Endodermal cell (in vitro differentiated cells): ENCODE results near the gene SORCS2. TPM values are rescaled to one million over a fixed set of nuclear protein-coding genes. Genes with fewer than 3 reads are reported as not detected.

Experiments used
- DNase-seq: peaks from one replicate; pipeline ENCODE4 v3.0.0-alpha.2; 2017
- H3K27ac ChIP-seq: 2 replicates; pipeline ENCODE4 v1.5.1; 2013; ENCODE audit warnings: mild to moderate bottlenecking, low read depth, low read length, moderate library complexity
- H3K27me3 ChIP-seq: 2 replicates; pipeline ENCODE4 v1.6.1; 2013; ENCODE audit warnings: mild to moderate bottlenecking, low read length, moderate library complexity; ENCODE audit not compliant: insufficient read depth, control insufficient read depth, poor library complexity, severe bottlenecking
- H3K36me3 ChIP-seq: 2 replicates; pipeline ENCODE4 v1.7.0; 2013; ENCODE audit warnings: mild to moderate bottlenecking, low read length, moderate library complexity; ENCODE audit not compliant: control insufficient read depth, insufficient read depth
- H3K4me1 ChIP-seq: one replicate; pipeline ENCODE4 v1.7.0; 2013; ENCODE audit warnings: low read length; ENCODE audit not compliant: control insufficient read depth, insufficient read depth
- H3K4me3 ChIP-seq: 2 replicates; pipeline ENCODE4 v1.5.1; 2013; ENCODE audit warnings: mild to moderate bottlenecking, low read length, moderate library complexity
- H3K9ac ChIP-seq: 2 replicates; pipeline ENCODE4 v1.6.1; 2013; ENCODE audit warnings: mild to moderate bottlenecking, low read length, moderate library complexity; ENCODE audit not compliant: poor library complexity, severe bottlenecking; ENCODE audit errors: extremely low read depth
- H3K9me3 ChIP-seq: 2 replicates; pipeline ENCODE4 v1.6.1; 2013; ENCODE audit warnings: mild to moderate bottlenecking, low read length, moderate library complexity; ENCODE audit not compliant: control insufficient read depth
- H3K27ac Mint-ChIP-seq: 2 replicates; pipeline ENCODE4 v1.8.0; 2020; ENCODE audit warnings: mixed read lengths
- H3K27me3 Mint-ChIP-seq: 2 replicates; pipeline ENCODE4 v1.8.0; 2021; ENCODE audit warnings: mild to moderate bottlenecking, mixed read lengths; ENCODE audit not compliant: insufficient read depth
- H3K36me3 Mint-ChIP-seq: 2 replicates; pipeline ENCODE4 v1.8.0; 2020; ENCODE audit warnings: low read depth, mixed read lengths
- H3K4me1 Mint-ChIP-seq: 2 replicates; pipeline ENCODE4 v1.8.0; 2020; ENCODE audit warnings: mixed read lengths
- H3K4me3 Mint-ChIP-seq: 2 replicates; pipeline ENCODE4 v1.8.0; 2020; ENCODE audit warnings: mild to moderate bottlenecking, moderate library complexity, mixed read lengths
- H3K9me3 Mint-ChIP-seq: 2 replicates; pipeline ENCODE4 v1.8.0; 2020; ENCODE audit warnings: mild to moderate bottlenecking, mixed read lengths
- CTCF ChIP-seq: fragments of 200-600 bp; sonication (generic); conservative IDR thresholded peaks from 2 replicates; pipeline ENCODE4 v1.5.0; 2021; ENCODE audit warnings: antibody characterized with exemption, mild to moderate bottlenecking
- WGBS, 2 experiments: methylation state at CpG; one replicate each; pipeline versions ENCODE4 v1.1.5 to v1.1.7; 2013; ENCODE audit warnings: missing lambda C conversion rate in 2 of 2, mixed read lengths in 1 of 2; ENCODE audit not compliant: insufficient coverage in 1 of 2, insufficient read length in 1 of 2; 5-methylcytosine and 5-hydroxymethylcytosine counted together
- total RNA-seq, 2 donors: library from RNA; stranded (reverse); fragmentation: NEBNext Ultra II Directional in 1 of 2; extraction: Animal tissue kit (Norgen Biotek cat#: 25700) in 1 of 2; gene quantifications; 2 replicates in 1 of 2; 3 replicates in 1 of 2; pipeline ENCODE4 v1.2.1, GENCODE V29; 2021

Gene SORCS2
- total RNA-seq, 2 donors from 2014 or later: 1.4 to 1.9 TPM

- Histone ChIP-seq H3K4me1 (no peaks in the 10 kb centered on the region), H3K27me3 (no peaks in the 10 kb centered on the region), H3K9ac (no peak overlapping the region), H3K27ac (no peak overlapping the region), H3K36me3 (no peaks in the 10 kb centered on the region), H3K4me3 (no peak overlapping the region), H3K9me3 (peaks cover 2% of the 10 kb centered on the region)
- Mint-ChIP-seq H3K36me3 (no peaks in the 10 kb centered on the region), H3K9me3 (peaks cover 6% of the 10 kb centered on the region), H3K27ac (no peak overlapping the region), H3K4me3 (no peak overlapping the region), H3K4me1 (no peaks in the 10 kb centered on the region), H3K27me3 (no peaks in the 10 kb centered on the region)
- TF ChIP-seq CTCF: no peak
- DNase-seq: no peak
- 88 to 96% methylated on average over 9 of the region's 9 CpGs for WGBS, 2 experiments
Observed at GRCh38 chr4:7584606-7585159, 392.3 kb downstream of the SORCS2 start.

- H3K27me3 ChIP-seq: no peaks in the 10 kb centered on the region
- no peak overlapping the region for H3K9ac ChIP-seq
- H3K9me3 ChIP-seq: no peaks in the 10 kb centered on the region
- Mint-ChIP-seq H3K4me1 (no peaks in the 10 kb centered on the region), H3K9me3 (no peaks in the 10 kb centered on the region), H3K27ac (no peak overlapping the region), H3K4me3 (no peak overlapping the region), H3K27me3 (no peaks in the 10 kb centered on the region), H3K36me3 (no peaks in the 10 kb centered on the region)
- DNase-seq: no peak
- 86 to 88% methylated on average over 2 to 3 of the region's 3 CpGs for WGBS, 2 experiments
- H3K4me1 ChIP-seq: no peaks in the 10 kb centered on the region
- H3K4me3 ChIP-seq: no peak overlapping the region
- no peak overlapping the region for H3K27ac ChIP-seq
- no peak for TF ChIP-seq CTCF
- no peaks in the 10 kb centered on the region for H3K36me3 ChIP-seq
Observed at GRCh38 chr4:7585768-7586167, 393.4 kb downstream of the SORCS2 start.

- Mint-ChIP-seq H3K9me3 (no peaks in the 10 kb centered on the region), H3K4me1 (no peaks in the 10 kb centered on the region), H3K4me3 (no peak overlapping the region), H3K36me3 (no peaks in the 10 kb centered on the region), H3K27me3 (no peaks in the 10 kb centered on the region), H3K27ac (no peak overlapping the region)
- no peak overlapping the region for H3K9ac ChIP-seq
- no peak for DNase-seq
- no peaks in the 10 kb centered on the region for H3K36me3 ChIP-seq
- no peak for TF ChIP-seq CTCF
- no peak overlapping the region for H3K4me3 ChIP-seq
- no peaks in the 10 kb centered on the region for H3K27me3 ChIP-seq
- WGBS, 2 experiments: 71 to 83% methylated on average over 16 to 23 of the region's 23 CpGs
- H3K4me1 ChIP-seq: no peaks in the 10 kb centered on the region
- peak overlapping the region; percentile 47 for H3K27ac ChIP-seq
- no peaks in the 10 kb centered on the region for H3K9me3 ChIP-seq
Observed at GRCh38 chr4:7587433-7588405, 395.4 kb downstream of the SORCS2 start.
